Lower leg skin (tissue), 3 donors: Measurements from ENCODE around the gene HIP1R.

Experiments used
- POLR2A ChIP-seq, 2 donors: fragments of 450-650 bp; IDR thresholded peaks; one replicate each; pipeline ENCODE4 v1.6.1; 2016 to 2017; ENCODE audit warnings: antibody characterized with exemption in 2 of 2, mild to moderate bottlenecking in 1 of 2, moderate library complexity in 1 of 2
- TF ChIP-seq, protein P1 (sequence below), 3 donors: fragments of 450-650 bp; IDR thresholded peaks; one replicate each; pipeline ENCODE4 v1.5.1; 2016; ENCODE audit warnings: antibody characterized with exemption in 3 of 3, mild to moderate bottlenecking in 3 of 3, moderate library complexity in 2 of 3

DNA sequence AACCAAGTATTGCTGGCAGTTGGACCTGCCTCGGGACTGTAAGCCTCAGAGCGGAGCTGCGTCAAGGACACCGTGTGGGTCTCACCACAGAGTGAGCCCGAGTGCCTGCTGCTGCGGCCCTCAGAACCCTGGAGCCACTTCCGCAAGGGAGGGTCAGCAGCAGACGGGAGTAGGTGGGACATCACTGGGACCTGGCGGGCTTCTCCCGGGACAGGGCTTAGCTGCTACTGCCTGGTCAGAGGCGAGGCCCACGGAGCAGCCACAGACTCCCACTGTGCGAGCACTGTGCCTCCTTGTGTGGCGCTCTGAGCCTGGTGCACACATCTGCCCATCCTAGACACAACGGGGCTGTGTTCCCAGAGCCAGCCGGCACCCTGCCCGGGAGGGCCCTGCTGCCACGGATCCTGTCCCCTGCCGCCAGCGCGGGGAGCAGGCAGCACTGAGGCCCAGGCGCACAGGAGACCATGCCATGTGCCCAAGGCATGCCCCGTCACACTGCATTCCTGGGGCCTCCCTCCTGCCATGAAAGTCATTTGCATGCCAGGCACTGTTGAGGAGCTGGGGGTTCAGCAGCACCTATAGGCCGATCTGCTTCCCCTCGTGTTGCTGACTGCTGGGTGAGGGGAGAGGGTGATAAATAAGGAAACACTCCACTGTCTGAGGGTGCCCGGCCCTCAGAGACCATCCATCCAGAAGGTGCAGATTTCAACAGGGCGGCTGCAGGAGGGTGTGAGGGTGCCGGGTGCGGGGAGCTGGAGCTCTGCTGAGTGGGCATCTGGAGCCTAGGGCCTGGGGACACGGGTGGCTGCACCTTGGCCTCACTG, 10.0 kb downstream of the HIP1R start:
- no peak for TF ChIP-seq POLR2A (IDR thresholded peaks at IDR 0.05)
- TF ChIP-seq, protein P1, sequence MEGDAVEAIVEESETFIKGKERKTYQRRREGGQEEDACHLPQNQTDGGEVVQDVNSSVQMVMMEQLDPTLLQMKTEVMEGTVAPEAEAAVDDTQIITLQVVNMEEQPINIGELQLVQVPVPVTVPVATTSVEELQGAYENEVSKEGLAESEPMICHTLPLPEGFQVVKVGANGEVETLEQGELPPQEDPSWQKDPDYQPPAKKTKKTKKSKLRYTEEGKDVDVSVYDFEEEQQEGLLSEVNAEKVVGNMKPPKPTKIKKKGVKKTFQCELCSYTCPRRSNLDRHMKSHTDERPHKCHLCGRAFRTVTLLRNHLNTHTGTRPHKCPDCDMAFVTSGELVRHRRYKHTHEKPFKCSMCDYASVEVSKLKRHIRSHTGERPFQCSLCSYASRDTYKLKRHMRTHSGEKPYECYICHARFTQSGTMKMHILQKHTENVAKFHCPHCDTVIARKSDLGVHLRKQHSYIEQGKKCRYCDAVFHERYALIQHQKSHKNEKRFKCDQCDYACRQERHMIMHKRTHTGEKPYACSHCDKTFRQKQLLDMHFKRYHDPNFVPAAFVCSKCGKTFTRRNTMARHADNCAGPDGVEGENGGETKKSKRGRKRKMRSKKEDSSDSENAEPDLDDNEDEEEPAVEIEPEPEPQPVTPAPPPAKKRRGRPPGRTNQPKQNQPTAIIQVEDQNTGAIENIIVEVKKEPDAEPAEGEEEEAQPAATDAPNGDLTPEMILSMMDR (IDR thresholded peaks at IDR 0.05), result no peak
